ENCODE results near the gene SESTD1.
"Not testable (repeated sequence)": the region's sequence is repeated elsewhere in the genome, so short reads cannot be mapped to it uniquely, and the experiment has no call there.

Gene SESTD1

DNA sequence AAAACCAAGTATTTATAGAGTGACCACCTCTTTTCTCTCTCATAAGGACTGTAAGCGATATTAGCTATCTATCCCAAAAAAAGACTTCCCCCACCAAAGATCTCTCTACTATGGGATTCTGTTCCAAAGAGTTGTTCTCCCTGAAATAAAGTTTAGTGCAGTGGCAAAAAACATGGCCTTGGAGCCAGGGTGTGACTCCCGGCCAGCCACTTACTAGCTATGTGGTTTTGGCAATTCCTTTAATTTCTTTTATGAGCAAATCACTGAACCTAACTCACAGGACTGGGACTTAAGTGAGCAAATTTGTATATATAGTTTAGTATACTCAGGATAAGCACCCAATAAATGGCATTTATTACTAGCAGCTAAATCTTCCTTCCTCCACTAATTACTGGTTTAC, 42.6 kb downstream of the SESTD1 start:
- no peak for DNase-seq (ENCODE audit: low spot score)
- TF ChIP-seq, protein P1, sequence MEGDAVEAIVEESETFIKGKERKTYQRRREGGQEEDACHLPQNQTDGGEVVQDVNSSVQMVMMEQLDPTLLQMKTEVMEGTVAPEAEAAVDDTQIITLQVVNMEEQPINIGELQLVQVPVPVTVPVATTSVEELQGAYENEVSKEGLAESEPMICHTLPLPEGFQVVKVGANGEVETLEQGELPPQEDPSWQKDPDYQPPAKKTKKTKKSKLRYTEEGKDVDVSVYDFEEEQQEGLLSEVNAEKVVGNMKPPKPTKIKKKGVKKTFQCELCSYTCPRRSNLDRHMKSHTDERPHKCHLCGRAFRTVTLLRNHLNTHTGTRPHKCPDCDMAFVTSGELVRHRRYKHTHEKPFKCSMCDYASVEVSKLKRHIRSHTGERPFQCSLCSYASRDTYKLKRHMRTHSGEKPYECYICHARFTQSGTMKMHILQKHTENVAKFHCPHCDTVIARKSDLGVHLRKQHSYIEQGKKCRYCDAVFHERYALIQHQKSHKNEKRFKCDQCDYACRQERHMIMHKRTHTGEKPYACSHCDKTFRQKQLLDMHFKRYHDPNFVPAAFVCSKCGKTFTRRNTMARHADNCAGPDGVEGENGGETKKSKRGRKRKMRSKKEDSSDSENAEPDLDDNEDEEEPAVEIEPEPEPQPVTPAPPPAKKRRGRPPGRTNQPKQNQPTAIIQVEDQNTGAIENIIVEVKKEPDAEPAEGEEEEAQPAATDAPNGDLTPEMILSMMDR (IDR thresholded peaks at IDR 0.05; ENCODE audit: borderline replicate concordance, control extremely low read depth, extremely low read depth, insufficient read depth, missing control alignments), result no peak
- in situ Hi-C loops (cut with MboI; ENCODE audit: low sequenced_read_pairs, unreplicated experiment), result loop anchor here (25.0 kb wide), 1 partner anchor 215 kb away; no protein-coding TSS in a partner anchor

DNA sequence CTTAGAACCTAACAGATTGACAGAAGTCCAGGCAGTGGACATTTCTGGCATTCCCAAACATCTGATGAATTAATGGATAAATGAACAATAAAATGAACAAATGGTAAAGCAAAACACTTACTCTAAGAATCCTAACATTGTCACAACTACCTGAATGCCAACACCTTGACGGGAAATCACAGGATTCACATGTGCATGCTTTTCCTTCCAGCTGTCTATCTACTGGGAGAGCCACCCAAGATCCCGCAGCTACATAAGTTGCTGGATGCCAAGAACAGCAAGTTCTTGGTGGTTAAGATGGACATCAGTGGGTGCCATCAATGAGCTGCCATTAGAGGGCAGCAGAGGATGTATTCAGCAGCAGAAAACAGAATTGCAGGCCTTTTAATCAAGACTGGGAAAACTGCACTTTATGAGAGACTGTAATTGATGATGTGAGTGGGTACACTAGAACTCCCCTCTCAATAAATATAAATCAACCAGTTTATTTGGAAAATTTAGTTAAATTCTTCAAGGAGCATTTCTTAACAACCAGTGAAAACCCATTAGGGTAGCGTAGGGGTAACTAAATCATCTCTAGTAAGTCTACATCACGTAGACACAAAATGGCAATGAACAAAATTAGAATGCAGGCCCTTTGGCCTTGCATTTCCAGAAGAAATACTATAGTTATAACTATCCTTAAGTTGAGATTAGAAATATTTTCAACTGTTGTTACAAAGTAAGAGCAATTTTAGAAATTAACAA, 45.6 kb downstream of the SESTD1 start:
- DNase-seq (ENCODE audit: low spot score), result peak; percentile 62
- in situ Hi-C loops (cut with MboI; ENCODE audit: low sequenced_read_pairs, unreplicated experiment), result loop anchor here (25.0 kb wide), 1 partner anchor 218 kb away; no protein-coding TSS in a partner anchor

DNA sequence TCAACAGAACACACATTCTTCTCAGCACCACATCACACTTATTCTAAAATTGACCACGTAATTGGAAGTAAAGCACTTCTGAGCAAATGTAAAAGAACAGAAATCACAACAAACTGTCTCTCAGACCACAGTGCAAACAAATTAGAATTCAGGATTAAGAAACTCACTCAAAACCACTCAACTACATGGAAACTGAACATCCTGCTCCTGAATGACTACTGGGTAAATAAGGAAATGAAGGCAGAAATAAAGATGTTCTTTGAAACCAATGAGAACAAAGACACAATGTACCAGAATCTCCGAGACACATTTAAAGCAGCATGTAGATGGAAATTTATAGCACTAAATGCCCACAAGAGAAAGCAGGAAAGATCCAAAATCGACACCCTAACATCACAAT, 50.0 kb downstream of the SESTD1 start:
- not testable (repeated sequence) for DNase-seq (ENCODE audit: low spot score)
- in situ Hi-C loops (cut with MboI; ENCODE audit: low sequenced_read_pairs, unreplicated experiment), result loop anchor here (25.0 kb wide), 1 partner anchor 223 kb away; no protein-coding TSS in a partner anchor

More for the DNA sequence above, 45.6 kb downstream of the SESTD1 start:
- TF ChIP-seq, protein P1 (IDR thresholded peaks at IDR 0.05; ENCODE audit: borderline replicate concordance, control extremely low read depth, extremely low read depth, insufficient read depth, missing control alignments), result peak; percentile 94

DNA sequence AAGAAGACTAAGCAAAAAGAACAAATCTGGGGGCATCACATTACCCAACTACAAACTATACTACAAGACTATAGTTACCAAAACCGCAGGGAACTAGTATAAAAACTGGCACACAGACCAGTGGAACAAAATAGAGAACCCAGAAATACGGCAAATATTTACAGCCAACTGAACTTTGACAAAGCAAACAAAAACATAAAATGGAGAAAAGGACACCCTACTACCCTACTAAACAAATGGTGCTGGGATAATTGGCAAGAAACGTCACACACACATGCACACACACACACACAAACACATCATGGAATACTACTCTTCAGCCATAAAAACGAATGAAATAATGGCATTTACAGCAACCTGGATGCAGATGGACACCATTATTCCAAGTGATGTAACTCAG, 53.3 kb downstream of the SESTD1 start:
- TF ChIP-seq, protein P1 (IDR thresholded peaks at IDR 0.05; ENCODE audit: borderline replicate concordance, control extremely low read depth, extremely low read depth, insufficient read depth, missing control alignments), result no peak
- no peak for DNase-seq (ENCODE audit: low spot score)
- in situ Hi-C loops (cut with MboI; ENCODE audit: low sequenced_read_pairs, unreplicated experiment), result loop anchor here (25.0 kb wide), 1 partner anchor 226 kb away; no protein-coding TSS in a partner anchor

DNA sequence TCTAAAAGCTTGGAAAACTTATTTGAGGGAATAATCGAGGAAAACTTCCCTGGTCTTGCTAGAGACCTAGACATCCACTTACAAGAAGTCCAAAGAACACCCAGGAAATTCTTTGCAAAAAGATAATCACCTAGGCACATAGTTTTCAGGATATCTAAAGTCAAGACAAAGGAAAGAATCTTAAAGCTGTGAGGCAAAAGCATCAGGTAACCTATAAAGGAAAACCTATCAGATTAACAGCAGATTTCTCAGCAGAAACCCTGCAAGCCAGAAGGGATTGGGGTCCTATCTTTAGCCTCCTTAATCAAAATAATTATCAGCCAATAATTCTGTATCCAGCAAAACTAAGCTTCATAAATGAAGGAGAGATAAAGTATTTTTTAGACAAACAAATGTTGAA, 56.4 kb downstream of the SESTD1 start:
- not testable (repeated sequence) for DNase-seq (ENCODE audit: low spot score)
- in situ Hi-C loops (cut with MboI; ENCODE audit: low sequenced_read_pairs, unreplicated experiment), result loop anchor here (25.0 kb wide), 1 partner anchor 229 kb away; no protein-coding TSS in a partner anchor

DNA sequence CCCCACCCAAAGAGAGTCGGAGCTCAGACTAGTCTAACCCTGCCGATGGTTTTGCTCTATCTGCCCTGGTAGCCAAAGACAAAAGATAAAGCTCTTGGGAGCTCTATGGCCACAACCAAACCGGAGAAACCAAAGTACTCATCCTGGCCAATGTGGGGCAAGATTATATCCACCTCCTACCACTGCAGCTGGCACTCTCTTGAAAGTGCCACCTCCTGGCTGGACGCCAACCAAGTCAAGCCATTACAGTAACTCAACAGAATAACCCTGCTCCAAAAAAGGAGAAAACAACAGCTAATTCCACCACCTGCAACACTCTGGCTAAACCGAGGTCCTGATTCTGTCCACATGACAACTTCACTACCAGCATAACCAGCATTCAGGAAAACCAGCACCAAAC, 57.6 kb downstream of the SESTD1 start:
- DNase-seq (ENCODE audit: low spot score), result no peak
- TF ChIP-seq, protein P1 (IDR thresholded peaks at IDR 0.05; ENCODE audit: borderline replicate concordance, control extremely low read depth, extremely low read depth, insufficient read depth, missing control alignments), result no peak
- in situ Hi-C loops (cut with MboI; ENCODE audit: low sequenced_read_pairs, unreplicated experiment), result loop anchor here (25.0 kb wide), 1 partner anchor 230 kb away; no protein-coding TSS in a partner anchor

DNA sequence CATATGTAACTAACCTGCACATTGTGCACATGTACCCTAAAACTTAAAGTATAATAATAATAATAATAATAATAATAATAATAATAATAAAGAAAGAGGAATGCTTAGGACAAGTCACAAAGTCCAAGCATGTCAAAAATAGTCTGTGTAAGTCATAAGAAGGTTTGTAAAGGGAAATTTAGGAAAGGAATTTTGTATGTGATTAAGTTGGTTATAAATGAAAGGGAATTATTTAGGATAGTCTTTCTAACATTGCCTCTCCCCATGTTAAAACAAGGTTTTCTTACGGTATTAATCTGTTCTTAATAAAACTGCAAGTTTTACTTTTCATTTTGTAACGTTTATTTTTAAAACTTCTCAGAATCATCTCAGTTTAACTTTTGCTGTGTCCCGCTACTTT, 62.8 kb downstream of the SESTD1 start:
- in situ Hi-C loops (cut with MboI; ENCODE audit: low sequenced_read_pairs, unreplicated experiment), result loop anchor here (25.0 kb wide), 1 partner anchor 235 kb away; no protein-coding TSS in a partner anchor
- DNase-seq (ENCODE audit: low spot score), result no peak
- TF ChIP-seq, protein P1 (IDR thresholded peaks at IDR 0.05; ENCODE audit: borderline replicate concordance, control extremely low read depth, extremely low read depth, insufficient read depth, missing control alignments), result no peak

DNA sequence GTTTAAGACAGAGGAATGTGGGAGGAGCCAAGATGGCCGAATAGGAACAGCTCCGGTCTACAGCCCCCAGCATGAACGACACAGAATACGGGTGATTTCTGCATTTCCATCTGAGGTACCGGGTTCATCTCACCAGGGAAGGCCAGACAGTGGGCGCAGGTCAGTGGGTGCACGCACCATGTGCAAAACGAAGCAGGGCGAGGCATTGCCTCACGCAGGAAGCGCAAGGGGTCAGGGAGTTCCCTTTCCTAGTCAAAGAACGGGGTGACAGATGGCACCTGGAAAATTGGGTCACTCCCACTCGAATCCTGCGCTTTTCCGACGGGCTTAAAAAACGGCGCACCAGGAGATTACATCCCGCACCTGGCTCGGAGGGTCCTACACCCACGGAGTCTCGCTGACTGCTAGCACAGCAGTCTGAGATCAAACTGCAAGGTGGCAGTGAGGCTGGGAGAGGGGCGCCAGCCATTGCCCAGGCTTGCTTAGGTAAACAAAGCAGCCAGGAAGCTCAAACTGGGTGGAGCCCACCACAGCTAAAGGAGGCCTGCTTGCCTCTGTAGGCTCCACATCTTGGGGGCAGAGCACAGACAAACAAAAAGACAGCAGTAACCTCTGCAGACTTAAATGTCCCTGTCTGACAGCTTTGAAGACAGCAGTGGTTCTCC, 68.6 kb downstream of the SESTD1 start:
- DNase-seq (ENCODE audit: low spot score); in situ Hi-C loops (cut with MboI; ENCODE audit: low sequenced_read_pairs, unreplicated experiment): not testable (repeated sequence)
